NT2/D1 (cell line): ENCODE data around the gene CLEC18B.
"Not testable (repeated sequence)": the region's sequence is repeated elsewhere in the genome, so short reads cannot be mapped to it uniquely, and the experiment has no call there.

ENCODE experiments used
- YY1 ChIP-seq: IDR thresholded peaks from 2 replicates; pipeline ENCODE4 v1.6.1; 2011; ENCODE audit not compliant: insufficient read length, insufficient read depth
- ZNF274 ChIP-seq: IDR thresholded peaks from 2 replicates; pipeline ENCODE4 v1.6.1; 2011; ENCODE audit warnings: mild to moderate bottlenecking, low read depth, low read length

DNA sequence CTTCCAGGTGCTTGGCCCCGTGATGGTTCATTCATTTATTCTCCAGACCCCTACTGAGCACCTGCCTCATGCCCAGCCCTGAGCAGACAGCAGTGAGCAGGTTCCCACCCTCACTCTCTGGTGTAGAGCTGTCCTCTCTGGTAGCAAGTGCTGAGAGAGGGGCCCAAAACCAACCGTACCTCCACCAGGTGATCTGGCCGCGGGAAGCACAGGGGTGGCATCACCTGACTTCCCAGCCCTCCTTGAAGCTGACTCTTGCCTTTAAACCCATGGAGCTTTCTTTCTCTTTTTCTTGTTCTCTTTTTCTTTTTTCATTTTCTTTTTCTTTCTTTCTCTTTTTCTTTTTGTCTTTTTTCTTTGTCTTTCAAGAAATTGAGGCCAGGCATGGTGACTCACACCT lies 21.0 kb downstream of the CLEC18B start:
- not testable (repeated sequence) for TF ChIP-seq YY1, ZNF274
